ENCODE data around the gene SUGCT. TPM values are rescaled to one million over a fixed set of nuclear protein-coding genes. Genes with fewer than 3 reads are reported as not detected.

SUGCT gene
- total RNA-seq, 1 experiment from 2014 or later = 5.4 TPM

DNA sequence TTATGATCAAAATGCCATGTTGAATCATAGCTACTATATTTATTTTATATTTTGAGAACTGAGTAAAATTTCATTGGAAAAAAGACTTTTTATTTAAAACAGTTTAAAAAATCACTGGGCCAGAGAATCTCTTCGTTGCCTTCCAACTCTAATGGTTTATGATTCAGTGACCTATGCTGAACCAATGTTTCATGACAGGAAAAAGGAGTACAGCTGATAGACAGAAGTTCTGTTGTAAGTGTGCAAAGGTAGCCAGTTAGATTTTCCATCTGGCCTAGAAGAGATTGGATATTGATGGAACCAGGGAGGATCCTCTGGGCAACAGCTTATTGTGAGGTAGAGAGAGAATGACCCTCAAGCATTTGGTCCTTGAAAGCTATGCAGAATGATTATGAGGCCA, 745.8 kb downstream of the SUGCT start:
- Histone ChIP-seq H3K4me2 (ENCODE audit: insufficient read depth, insufficient read length, low read length) (no peak overlapping the region), H3K4me1 (ENCODE audit: insufficient read depth, low read length) (no peaks in the 10 kb centered on the region), H3K27ac (ENCODE audit: insufficient read length, low read depth, low read length) (no peak overlapping the region), H4K8ac (replicated peaks; ENCODE audit: insufficient read length, low read depth, low read length) (no peak overlapping the region), H4K20me1 (ENCODE audit: control insufficient read depth, insufficient read depth, insufficient read length) (no peaks in the 10 kb centered on the region), H3K27me3 (ENCODE audit: insufficient read depth, low read length) (no peaks in the 10 kb centered on the region), H2BK20ac (ENCODE audit: low read depth, low read length, poor library complexity, severe bottlenecking) (no peak overlapping the region), H3K23me2 (ENCODE audit: insufficient read length, low read depth, low read length, poor library complexity, severe bottlenecking) (no peaks in the 10 kb centered on the region), H2AK5ac (ENCODE audit: insufficient read length, low read length) (no peak overlapping the region), H2AFZ (ENCODE audit: low read length) (no peak overlapping the region), H3K79me1 (ENCODE audit: insufficient read depth, low read depth, low read length, poor library complexity, severe bottlenecking) (no peaks in the 10 kb centered on the region), H4K5ac (ENCODE audit: insufficient read length, low read depth, low read length) (no peak overlapping the region), H3T11ph (ENCODE audit: low read length) (no peak overlapping the region), H2BK120ac (ENCODE audit: low read depth, low read length, poor library complexity, severe bottlenecking) (no peak overlapping the region), H3K79me2 (ENCODE audit: insufficient read depth, low read length) (no peaks in the 10 kb centered on the region), H2BK12ac (ENCODE audit: insufficient read length, low read depth, low read length) (no peak overlapping the region), H4K91ac (ENCODE audit: insufficient read length, low read depth, low read length) (no peak overlapping the region), H3K23ac (ENCODE audit: insufficient read length, low read depth, low read length) (no peak overlapping the region), H3K9ac (ENCODE audit: extremely low read depth, insufficient read length, low read length) (no peak overlapping the region), H3K18ac (ENCODE audit: insufficient read length, low read depth, low read length) (no peak overlapping the region), H3K9me3 (ENCODE audit: control insufficient read depth, low read depth, low read length) (no peaks in the 10 kb centered on the region), H3K56ac (ENCODE audit: insufficient read length, low read depth, low read length) (no peak overlapping the region), H3K14ac (ENCODE audit: insufficient read depth, low read length) (no peak overlapping the region), H2BK5ac (ENCODE audit: insufficient read length, low read length) (no peak overlapping the region), H2BK15ac (ENCODE audit: low read depth, low read length) (no peak overlapping the region), H3K4ac (ENCODE audit: low read depth, low read length) (no peak overlapping the region)
- no peak overlapping the region for H3K27ac Mint-ChIP-seq
- TF ChIP-seq, protein P1, sequence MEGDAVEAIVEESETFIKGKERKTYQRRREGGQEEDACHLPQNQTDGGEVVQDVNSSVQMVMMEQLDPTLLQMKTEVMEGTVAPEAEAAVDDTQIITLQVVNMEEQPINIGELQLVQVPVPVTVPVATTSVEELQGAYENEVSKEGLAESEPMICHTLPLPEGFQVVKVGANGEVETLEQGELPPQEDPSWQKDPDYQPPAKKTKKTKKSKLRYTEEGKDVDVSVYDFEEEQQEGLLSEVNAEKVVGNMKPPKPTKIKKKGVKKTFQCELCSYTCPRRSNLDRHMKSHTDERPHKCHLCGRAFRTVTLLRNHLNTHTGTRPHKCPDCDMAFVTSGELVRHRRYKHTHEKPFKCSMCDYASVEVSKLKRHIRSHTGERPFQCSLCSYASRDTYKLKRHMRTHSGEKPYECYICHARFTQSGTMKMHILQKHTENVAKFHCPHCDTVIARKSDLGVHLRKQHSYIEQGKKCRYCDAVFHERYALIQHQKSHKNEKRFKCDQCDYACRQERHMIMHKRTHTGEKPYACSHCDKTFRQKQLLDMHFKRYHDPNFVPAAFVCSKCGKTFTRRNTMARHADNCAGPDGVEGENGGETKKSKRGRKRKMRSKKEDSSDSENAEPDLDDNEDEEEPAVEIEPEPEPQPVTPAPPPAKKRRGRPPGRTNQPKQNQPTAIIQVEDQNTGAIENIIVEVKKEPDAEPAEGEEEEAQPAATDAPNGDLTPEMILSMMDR (conservative IDR thresholded peaks at IDR 0.05) = no peak
- no peaks in the 10 kb centered on the region for H3K9me3 Mint-ChIP-seq
- no peaks in the 10 kb centered on the region for H3K36me3 Mint-ChIP-seq (ENCODE audit: insufficient read depth in 1 of 3, low read depth in 3 of 3)
- no peak for DNase-seq
- no peaks in the 10 kb centered on the region for H3K4me1 Mint-ChIP-seq
- no CpG with 5 or more reads among the region's 1 CpG for WGBS (ENCODE audit: extremely low coverage, insufficient read length, low lambda C conversion rate)
- H3K4me3 Mint-ChIP-seq = no peak overlapping the region
- no peaks in the 10 kb centered on the region; the same call in 1 of the 2 replicates for H3K27me3 Mint-ChIP-seq (ENCODE audit: low read depth)
